ENCODE results near the gene TOP1. TPM values are rescaled to one million over a fixed set of nuclear protein-coding genes. Genes with fewer than 3 reads are reported as not detected.
A peak's percentile ranks its signal among the peaks of the same experiment; 100 is the strongest.

Gene TOP1
- polyA plus RNA-seq, 1 of the 3 experiments (the other 2 are of a cell fraction), result 11.9 TPM

GRCh38 chr20:41136680-41137613, 108.3 kb downstream of the TOP1 start, which contains the start of gene PLCG1:
PLCG1 (plus strand) TSS chr20:41137543; CDS start chr20:41137642, 99 bp downstream.
- peak; percentile 99 for DNase-seq
- Histone ChIP-seq H3K4me1 (ENCODE audit: control insufficient read depth in 1 of 2, insufficient read depth in 2 of 2, low read depth in 1 of 2, low read length in 1 of 2) (peaks cover 9 to 41% of the 10 kb centered on the region in 2 experiments; a peak in 3 of 4 replicates), H3K36me3 (replicated peaks in 1 of 2; ENCODE audit: control insufficient read depth in 1 of 2, insufficient read depth in 2 of 2, low read length in 1 of 2) (no peaks in the 10 kb centered on the region), H3K9ac (peak within 1 kb of the TSS; percentile 94), H3K4me2 (peak within 1 kb of the TSS; percentile 100), H3K79me2 (ENCODE audit: insufficient read depth) (peaks cover 46% of the 10 kb centered on the region), H3K9me3 (no peaks in the 10 kb centered on the region), H3K4me3 (ENCODE audit: low read depth in 2 of 2, low read length in 1 of 2) (peak within 1 kb of the TSS; percentile 94 to 97), H3F3A (replicated peaks; ENCODE audit: insufficient read depth) (no peaks in the 10 kb centered on the region), H4K20me1 (ENCODE audit: insufficient read depth) (peaks cover 38% of the 10 kb centered on the region), H3K9me2 (no peaks in the 10 kb centered on the region), H3K27ac (ENCODE audit: low read depth in 2 of 2, low read length in 1 of 2) (peak within 1 kb of the TSS; percentile 79 to 93), H3K27me3 (ENCODE audit: insufficient read depth) (no peaks in the 10 kb centered on the region), H2AFZ (ENCODE audit: low read depth) (peak within 1 kb of the TSS; percentile 76)
- POLR2A ChIA-PET, result interaction anchor here (0.7 to 1.1 kb wide), 3 partner anchors 33 to 91 kb away, joined by 3 read pairs; no protein-coding TSS in a partner anchor
- CTCF ChIA-PET, result interaction anchor here (1.4 to 3.4 kb wide), 3 partner anchors 31 to 203 kb away, joined by 4 to 16 read pairs (median 11); no protein-coding TSS in a partner anchor
- 3% methylated on average over 26 of the region's 121 CpGs for WGBS (ENCODE audit: low lambda C conversion rate)
- TF ChIP-seq YY1 (IDR thresholded peaks at IDR 0.05; ENCODE audit: low read depth), result no peak
- TF ChIP-seq TEAD4 (IDR thresholded peaks at IDR 0.05; ENCODE audit: borderline replicate concordance, insufficient read depth), result no peak
- TF ChIP-seq EZH2phosphoT487 (IDR thresholded peaks at IDR 0.05; ENCODE audit: borderline replicate concordance, low read depth), result no peak
- TF ChIP-seq JUND (IDR thresholded peaks at IDR 0.05), result no peak
- no peak for TF ChIP-seq FOXJ3 (CRISPR knock-in tag; IDR thresholded peaks at IDR 0.05)
- no peak for TF ChIP-seq RXRA (IDR thresholded peaks at IDR 0.05; ENCODE audit: borderline replicate concordance, low read depth)
- TF ChIP-seq GABPA (IDR thresholded peaks at IDR 0.05; ENCODE audit: low read depth), result no peak
- peak; percentile 56; the same call in 1 of the 2 replicates for TF ChIP-seq TAF1 (IDR thresholded peaks at IDR 0.05; ENCODE audit: borderline replicate concordance, low read depth, low read length)
- TF ChIP-seq NRF1 (IDR thresholded peaks at IDR 0.05; ENCODE audit: low read depth, low read length), result peak; percentile 78
- TF ChIP-seq RCOR1 (IDR thresholded peaks at IDR 0.05; ENCODE audit: low read length), result no peak
- TF ChIP-seq, protein P1, sequence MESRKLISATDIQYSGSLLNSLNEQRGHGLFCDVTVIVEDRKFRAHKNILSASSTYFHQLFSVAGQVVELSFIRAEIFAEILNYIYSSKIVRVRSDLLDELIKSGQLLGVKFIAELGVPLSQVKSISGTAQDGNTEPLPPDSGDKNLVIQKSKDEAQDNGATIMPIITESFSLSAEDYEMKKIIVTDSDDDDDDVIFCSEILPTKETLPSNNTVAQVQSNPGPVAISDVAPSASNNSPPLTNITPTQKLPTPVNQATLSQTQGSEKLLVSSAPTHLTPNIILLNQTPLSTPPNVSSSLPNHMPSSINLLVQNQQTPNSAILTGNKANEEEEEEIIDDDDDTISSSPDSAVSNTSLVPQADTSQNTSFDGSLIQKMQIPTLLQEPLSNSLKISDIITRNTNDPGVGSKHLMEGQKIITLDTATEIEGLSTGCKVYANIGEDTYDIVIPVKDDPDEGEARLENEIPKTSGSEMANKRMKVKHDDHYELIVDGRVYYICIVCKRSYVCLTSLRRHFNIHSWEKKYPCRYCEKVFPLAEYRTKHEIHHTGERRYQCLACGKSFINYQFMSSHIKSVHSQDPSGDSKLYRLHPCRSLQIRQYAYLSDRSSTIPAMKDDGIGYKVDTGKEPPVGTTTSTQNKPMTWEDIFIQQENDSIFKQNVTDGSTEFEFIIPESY (IDR thresholded peaks at IDR 0.05; ENCODE audit: borderline replicate concordance, low read depth), result no peak
- TF ChIP-seq POLR2AphosphoS5 (IDR thresholded peaks at IDR 0.05; ENCODE audit: low read depth, low read length), result peak; percentile 70; the same call in 1 of the 2 replicates
- TF ChIP-seq, protein P2, sequence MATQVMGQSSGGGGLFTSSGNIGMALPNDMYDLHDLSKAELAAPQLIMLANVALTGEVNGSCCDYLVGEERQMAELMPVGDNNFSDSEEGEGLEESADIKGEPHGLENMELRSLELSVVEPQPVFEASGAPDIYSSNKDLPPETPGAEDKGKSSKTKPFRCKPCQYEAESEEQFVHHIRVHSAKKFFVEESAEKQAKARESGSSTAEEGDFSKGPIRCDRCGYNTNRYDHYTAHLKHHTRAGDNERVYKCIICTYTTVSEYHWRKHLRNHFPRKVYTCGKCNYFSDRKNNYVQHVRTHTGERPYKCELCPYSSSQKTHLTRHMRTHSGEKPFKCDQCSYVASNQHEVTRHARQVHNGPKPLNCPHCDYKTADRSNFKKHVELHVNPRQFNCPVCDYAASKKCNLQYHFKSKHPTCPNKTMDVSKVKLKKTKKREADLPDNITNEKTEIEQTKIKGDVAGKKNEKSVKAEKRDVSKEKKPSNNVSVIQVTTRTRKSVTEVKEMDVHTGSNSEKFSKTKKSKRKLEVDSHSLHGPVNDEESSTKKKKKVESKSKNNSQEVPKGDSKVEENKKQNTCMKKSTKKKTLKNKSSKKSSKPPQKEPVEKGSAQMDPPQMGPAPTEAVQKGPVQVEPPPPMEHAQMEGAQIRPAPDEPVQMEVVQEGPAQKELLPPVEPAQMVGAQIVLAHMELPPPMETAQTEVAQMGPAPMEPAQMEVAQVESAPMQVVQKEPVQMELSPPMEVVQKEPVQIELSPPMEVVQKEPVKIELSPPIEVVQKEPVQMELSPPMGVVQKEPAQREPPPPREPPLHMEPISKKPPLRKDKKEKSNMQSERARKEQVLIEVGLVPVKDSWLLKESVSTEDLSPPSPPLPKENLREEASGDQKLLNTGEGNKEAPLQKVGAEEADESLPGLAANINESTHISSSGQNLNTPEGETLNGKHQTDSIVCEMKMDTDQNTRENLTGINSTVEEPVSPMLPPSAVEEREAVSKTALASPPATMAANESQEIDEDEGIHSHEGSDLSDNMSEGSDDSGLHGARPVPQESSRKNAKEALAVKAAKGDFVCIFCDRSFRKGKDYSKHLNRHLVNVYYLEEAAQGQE (IDR thresholded peaks at IDR 0.05; ENCODE audit: low read depth, low read length), result no peak
- TF ChIP-seq MEF2A (IDR thresholded peaks at IDR 0.05; ENCODE audit: borderline replicate concordance, low read depth), result no peak
- TF ChIP-seq, protein P3, sequence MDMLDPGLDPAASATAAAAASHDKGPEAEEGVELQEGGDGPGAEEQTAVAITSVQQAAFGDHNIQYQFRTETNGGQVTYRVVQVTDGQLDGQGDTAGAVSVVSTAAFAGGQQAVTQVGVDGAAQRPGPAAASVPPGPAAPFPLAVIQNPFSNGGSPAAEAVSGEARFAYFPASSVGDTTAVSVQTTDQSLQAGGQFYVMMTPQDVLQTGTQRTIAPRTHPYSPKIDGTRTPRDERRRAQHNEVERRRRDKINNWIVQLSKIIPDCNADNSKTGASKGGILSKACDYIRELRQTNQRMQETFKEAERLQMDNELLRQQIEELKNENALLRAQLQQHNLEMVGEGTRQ (IDR thresholded peaks at IDR 0.05; ENCODE audit: borderline replicate concordance, low read depth, low read length), result no peak
- no peak for TF ChIP-seq ELF1 (IDR thresholded peaks at IDR 0.05)
- TF ChIP-seq TCF12 (IDR thresholded peaks at IDR 0.05), result no peak
- TF ChIP-seq, protein P4, sequence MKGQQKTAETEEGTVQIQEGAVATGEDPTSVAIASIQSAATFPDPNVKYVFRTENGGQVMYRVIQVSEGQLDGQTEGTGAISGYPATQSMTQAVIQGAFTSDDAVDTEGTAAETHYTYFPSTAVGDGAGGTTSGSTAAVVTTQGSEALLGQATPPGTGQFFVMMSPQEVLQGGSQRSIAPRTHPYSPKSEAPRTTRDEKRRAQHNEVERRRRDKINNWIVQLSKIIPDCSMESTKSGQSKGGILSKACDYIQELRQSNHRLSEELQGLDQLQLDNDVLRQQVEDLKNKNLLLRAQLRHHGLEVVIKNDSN (IDR thresholded peaks at IDR 0.05; ENCODE audit: borderline replicate concordance, low read depth), result no peak
- no peak for TF ChIP-seq EP300 (IDR thresholded peaks at IDR 0.05; ENCODE audit: borderline replicate concordance in 1 of 2, low read depth in 1 of 2, low read length in 1 of 2)
- TF ChIP-seq MXI1 (IDR thresholded peaks at IDR 0.05; ENCODE audit: low read depth, low read length), result peak; percentile 68
- no peak for TF ChIP-seq NFIC (IDR thresholded peaks at IDR 0.05; ENCODE audit: borderline replicate concordance)
- TF ChIP-seq FOXM1 (IDR thresholded peaks at IDR 0.05; ENCODE audit: low read depth), result no peak
- TF ChIP-seq, protein P5, sequence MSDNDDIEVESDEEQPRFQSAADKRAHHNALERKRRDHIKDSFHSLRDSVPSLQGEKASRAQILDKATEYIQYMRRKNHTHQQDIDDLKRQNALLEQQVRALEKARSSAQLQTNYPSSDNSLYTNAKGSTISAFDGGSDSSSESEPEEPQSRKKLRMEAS (IDR thresholded peaks at IDR 0.05; ENCODE audit: low read depth), result peak; percentile 55; the same call in 1 of the 2 replicates
- TF ChIP-seq GATA2 (CRISPR knock-in tag; IDR thresholded peaks at IDR 0.05), result no peak
- TF ChIP-seq RAD21 (IDR thresholded peaks at IDR 0.05; ENCODE audit: low read length), result no peak
- no peak for TF ChIP-seq SIN3A (IDR thresholded peaks at IDR 0.05; ENCODE audit: borderline replicate concordance, low read depth, low read length)
